Eye (tissue), 1 donor: ENCODE results near the gene LIPG.

Source experiments
- DNase-seq: peaks from one replicate; pipeline ENCODE4 v3.0.0-alpha.2; 2015

Gene LIPG

DNA sequence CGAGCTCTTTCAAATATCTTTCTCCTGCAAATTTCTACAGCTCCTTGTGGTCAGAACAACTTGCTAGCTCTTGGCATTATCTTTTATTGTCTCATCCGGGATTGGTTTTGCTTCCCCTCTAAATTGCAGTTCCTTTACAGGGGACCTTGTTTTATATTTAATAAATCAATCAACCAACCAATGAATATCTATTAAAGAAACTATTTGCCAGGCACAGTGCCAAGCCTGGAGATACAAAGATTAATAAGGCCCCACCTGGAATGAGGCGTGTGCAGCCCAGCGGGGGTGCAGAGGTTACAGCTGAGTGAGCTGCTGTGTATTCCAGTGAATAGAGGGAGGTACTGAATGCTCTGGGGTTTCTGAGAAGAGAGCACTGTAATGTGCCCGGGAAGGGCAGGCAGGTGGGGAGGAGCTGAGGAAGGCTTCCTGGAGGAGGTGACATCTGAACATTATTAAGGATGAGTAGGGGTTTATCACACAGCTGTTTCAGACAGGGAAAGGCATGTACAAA is 51.8 kb downstream of the LIPG start:
- DNase-seq = no peak

DNA sequence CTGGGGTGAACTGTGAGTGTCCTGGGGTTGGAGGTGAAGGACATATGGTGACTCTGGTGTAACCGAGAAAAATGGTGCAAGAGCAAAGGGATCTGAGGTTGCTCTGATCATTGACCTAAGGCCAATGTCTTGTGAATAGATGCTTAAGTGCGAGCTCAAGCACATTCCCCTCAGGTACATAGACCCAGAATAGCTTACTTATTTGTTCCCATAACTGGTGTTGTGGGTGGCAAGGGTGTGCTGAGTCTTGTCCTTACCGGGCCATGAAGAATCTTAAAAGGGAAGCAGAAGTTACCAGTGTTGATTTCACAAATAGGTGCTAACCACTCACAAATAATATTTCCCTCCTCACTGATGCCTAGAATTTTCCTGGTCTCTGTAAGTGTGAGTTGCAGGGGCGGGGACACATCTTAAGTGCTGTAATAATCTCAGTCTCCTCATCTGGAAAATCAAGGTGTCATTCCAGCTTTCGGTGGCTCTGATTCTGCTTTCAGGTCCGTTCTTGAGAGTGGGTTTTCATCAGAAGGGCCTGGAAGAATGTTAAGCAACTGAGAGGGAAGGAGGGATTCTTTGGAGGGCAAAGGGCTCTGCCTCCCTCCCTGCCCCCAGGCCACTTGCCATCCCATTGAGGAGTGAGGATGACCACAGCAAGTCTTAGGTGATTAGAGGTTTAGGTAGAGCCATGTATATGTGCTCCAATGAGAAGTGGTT is 54.9 kb downstream of the LIPG start:
- DNase-seq = no peak

DNA sequence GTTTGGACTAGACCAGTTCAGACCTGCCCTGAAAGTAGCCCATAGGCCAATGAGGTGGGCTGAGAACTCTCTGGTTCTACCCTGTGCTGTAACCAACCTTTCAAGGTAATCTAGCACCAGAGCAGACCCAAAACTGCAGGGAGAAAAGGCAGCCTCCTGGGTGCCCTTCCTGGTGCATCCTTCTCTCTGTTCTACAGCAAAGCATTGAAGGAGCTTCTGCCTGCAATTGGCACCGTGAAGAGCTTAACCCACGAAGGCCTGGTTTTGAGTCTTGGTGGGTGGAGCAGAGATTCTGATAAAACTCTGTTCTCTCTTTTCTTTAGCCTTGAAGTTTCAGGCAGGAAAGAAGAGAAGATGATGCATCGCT is 55.5 kb downstream of the LIPG start:
- no peak for DNase-seq

DNA sequence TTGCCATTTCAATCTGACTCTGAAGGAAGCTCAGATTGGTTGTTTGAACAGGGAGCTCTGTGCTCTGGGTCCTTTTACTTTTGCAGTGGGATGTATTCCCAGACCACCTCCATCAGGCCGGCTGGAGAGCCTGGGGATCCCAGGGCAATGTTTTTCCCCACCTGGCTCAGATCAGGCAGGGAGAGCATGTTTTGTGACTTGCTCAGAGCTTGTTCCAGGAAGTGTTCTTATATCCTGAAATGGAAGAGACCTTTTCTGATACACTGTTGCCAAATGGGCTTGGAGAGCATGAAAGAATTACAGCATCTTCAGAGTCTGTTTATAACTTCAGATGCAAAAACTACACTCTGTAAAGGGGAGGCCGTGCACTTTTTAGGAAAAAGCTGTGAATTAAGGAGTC is 56.0 kb downstream of the LIPG start:
- no peak for DNase-seq

DNA sequence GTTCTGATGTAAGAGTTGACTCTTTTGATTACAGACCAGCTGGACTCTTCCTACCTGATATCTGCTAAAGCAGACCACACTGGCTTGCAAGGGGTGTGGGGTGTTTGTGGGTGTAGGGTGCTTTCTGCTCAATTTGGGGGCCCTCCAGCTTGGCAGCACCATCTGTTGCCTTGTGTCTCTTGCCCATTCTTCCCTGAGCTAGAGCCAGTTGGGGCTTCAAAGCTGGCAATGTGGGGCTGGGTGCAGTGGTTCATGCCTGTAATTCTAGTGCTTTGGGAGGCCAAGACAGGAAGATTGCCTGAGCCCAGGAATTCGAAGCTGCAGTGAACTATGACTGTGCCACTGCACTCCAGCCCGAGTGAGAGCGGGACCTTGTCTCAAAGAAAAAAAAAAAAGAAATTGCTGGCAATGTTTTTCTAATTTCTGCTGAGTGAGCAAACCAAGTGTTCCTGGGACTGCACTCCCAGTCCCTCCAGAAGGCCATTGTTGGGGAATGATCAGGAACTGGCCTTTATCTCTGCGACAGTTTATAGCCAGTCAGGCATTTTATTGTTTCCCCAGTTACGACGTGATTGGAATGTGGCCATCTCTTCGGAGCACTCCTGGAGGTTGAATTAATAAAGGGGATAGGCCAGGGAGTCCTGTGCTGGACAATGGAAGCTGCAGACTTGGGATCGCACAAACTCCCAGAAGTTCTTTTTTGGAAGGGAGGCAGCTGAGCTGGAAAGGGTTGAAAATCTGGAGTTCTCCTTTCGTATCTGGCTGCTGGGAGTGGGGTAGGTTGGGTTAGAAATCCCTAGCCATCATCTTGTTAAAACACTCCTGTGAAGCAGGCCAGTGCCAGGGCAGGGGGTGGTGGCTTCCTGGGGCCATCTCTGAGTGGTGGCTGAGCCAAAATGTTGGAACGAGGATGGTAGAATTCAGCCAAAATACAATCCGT is 57.2 kb downstream of the LIPG start:
- peak; percentile 52 for DNase-seq

DNA sequence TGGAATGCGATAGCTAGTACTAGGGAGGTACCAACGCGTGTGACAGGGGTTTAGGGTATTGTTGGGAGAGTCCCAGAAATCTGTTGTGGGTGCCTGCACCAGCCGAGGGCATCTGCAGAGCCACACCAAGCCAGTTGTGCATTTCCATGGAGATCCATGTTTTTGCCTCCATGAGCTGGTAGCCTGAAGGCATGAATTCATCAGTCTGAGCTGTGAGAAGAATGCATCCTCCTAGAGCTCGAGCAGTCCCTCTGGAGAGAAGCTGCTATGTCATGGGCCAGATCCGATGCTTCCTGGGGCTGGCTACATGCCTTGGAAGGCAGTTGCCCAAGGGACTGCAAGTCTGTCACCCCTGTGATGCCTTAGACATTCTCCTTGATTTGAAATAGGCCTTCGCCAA is 57.9 kb downstream of the LIPG start:
- DNase-seq = peak; percentile 28

DNA sequence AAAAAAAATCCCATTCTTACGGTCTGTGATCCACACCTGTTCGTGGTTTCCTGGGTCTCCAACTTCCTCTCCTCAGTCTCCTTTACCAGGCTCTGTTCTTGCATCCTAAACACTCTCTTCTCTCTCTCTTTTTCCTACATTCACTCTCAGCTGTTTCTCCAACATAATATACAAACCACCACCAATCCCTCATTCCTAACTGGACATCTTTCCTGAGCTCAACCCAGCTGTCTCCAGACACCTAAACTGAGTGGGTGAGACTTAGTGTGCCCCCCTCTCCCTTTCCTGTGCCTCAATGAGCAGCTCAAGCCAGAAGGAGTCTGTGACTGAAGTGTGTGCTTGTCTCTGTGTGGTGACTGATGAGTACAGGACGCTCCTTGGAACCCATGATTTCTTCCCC is 59.4 kb downstream of the LIPG start:
- no peak for DNase-seq

DNA sequence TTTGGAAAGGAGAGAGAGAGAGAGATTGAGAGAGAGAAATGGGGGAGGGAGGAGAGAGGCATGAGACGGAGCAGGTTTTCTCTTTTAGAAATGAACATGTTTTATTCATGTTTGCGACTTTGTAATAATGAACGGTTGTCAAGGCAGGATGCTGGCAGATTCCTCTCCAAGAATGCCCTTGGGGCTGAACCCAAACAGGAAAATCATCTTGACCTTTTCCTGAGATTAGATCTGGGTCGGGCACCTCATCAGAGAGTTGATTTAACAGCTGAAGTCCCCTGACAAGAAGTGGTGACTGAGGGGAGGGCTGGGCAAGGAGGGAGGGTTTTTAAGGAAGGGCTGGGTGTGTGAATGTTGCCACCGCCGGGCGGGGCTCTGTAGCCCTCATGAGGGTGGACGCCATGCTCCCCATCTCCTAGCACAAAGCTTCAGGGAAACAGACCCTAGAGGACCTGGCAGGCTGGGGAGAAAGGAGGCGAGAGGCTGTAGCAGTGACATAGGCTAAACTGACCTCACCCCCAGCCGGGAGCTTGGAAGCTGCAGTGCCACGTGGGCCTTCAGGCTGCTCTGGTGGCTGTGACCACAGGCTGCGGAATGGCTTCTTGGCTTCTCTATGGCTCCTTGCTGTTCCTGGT is 60.0 kb downstream of the LIPG start:
- peak; percentile 52 for DNase-seq

DNA sequence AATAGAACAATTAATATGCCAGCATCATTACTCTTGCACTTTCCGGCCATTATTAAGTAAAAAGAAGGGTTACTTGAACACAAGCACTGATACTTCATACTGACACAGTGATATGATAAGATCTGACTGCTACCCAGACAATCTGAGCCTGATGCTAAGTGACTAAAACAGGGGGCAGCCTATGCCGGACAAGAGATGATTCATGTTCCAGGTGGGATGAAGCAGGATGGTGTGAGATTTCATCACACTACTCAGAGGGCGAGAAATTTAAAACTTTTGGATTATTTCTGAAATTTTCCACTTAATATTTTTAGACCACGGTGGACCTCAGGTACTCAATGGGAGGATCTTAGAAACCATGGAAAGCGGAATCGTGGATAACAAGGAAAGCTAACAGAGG is 61.7 kb downstream of the LIPG start:
- no peak for DNase-seq

DNA sequence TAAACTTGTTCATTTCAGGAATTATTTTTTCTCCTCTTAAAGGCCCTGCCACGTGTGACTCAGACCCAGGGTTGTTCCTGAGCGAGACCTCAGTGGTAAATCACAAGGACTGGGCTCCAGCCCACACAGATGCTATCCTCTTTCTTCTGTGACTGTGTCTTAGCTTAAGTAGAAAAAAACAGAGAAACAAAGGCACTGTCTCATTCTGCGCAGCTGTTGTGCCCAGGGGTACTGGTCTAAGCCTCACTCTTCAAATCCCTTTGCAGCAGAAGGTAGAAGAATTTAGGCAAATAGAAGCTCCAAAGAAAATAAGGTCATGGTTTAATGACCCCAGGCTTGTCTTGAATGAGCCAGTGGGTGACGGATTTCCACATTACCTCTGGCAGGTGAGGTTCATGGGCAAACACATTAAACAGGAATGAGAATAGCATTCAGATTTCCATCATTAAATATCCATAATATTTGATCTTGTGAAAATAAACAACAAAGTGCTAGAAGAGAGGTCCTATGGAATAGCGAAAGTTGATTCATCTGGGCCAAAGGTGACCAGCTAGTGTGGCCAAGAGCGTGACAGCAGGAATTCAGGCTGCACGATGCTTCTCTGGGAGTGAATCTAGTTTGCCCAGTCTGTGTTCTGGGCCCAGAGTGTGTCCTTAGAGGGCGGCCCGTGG is 63.3 kb downstream of the LIPG start:
- no peak for DNase-seq

DNA sequence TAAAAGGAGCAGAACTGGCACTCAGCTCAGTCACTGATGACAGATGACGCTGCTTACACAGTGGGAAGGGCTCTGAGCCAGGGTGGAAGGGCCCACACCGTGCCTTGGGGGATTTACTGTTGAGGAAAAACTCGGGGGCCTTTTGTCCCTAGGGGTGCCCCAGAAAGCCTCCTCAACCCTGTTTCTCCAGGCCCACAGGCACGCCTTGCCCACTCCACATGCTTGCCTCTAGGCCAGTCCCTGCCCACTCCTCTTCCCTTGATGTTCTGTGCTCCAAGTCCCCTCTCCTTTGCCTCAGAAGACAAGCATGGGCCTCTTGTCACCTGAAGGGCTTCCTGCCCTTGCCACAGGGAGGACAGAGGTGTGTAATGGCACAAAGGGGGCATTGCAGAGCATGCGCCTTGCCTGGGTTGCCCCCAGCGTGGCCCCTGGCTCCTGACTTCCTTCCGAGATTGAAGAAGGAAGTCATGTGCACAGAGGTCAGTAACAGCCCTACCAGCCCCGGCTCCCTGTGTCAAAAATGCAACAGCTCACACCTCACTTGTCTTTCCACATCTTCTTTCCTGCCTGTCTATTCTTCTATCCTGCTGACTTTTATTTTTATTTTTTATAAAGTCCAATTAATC is 65.1 kb downstream of the LIPG start:
- DNase-seq = no peak

DNA sequence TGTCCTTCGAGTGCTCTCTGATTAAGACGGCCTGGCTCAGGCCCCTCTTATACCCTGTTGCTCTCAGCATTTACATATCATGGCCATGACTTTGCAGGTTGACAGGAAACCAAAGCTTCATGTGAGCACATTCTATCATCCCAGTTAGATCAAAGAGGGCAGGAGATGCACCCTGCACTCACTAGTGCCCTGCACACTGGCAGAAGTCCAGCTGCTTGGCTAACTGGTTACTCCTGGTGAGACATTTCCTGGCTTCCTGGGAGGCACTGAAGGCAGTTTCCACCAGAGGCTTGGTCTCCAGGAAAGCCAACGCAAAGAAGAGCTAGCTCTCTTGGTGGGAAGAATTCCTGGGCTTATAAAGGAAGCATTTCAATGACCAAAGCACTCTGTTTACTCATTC is 66.3 kb downstream of the LIPG start:
- no peak for DNase-seq

DNA sequence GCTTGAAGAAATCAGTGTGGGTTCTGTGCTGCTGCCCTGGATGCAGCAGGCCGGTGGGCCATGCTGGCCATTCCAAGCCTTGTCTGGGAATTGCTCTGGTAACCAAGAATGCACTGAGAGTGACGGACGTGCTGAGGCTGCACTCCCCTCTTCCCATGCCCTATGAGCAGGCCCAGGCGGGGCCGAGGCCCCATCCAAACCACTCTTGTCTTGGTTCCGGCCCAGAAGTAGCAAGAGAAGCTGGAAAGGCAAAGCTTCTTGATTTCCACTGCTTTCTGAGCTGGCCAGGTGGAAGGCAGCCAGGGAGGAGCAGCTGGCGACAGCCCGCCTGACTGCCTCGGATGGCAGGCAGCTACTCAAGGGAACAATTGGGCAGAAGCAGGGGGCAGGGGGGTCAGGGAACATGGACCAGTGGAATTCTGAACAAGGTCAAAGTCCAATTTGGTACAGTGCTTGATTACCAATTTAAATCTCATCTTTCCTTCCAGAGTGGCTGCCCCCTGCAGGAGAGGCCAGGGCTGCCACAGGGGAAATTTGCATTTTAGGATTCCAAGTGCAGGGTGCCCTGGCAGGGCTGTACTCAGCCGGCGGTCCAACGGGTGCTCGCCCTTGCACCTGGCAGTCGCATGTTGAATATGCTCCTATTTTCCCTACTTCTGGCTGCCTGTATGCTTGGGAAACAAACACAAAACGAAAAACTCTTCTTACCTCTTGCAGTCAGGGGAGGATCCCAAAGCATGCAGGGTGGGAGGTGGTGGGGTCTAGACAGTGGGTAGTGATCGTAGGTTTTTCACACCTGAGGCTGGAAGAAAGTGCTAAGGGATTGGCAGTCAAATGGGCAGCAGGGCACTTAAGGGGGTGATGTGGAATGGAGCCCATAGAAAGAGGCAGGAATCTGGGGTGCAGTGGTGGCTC is 67.3 kb downstream of the LIPG start:
- DNase-seq = peak; percentile 56

DNA sequence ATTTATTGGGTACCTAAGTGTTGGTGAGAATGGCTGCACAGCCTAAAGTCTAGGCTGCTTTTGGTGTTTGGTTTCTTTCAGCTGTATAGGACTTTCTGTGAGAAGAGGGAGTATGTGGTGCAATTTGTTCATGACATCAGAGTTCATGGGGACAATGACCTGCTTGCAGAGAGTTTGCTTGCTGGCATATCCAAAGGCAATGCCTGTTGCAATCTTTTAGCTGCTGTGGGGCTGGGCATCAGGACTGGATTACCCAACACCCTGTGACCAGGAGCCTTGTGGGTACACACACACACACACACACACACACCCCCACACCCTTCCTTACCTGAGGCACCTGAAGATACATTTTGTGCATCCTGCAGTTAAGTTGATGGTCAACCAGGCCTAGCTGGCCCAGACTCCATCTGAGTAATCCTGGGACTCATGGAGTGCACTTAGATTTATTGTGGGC is 68.4 kb downstream of the LIPG start:
- DNase-seq = no peak

DNA sequence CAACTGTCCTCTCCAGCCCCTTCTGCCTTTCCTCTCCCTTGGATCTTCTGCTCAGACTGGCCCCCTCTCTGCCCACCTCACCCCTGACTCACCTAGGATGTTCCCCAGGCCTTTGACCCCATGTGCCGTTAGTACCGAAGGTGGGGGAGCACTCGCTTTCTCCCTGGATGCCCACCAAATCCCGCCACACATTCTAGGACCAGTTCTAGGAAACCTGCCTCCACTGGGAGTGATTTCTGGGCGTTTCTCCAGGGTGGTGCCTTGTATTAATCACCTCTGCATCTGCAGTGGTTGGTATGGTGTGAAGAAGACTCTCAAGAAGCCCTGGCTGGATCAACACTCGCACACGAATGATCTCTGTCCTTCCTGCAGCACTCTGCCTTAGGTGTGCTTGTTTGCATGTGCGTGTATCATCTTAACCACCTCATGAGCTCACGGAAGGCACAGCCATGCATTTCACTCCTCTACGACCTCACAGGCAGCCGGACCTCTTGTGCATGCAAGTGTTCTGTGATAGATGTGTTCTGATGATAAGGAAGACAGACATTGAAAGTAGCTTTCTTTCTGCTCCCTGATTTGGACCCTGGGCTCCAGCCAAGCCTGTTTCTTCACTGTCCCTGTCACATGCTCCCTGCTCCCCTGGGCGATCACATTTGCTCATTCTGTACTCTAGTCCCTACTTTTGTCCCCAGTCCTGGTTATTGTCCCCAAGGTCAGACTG is 69.4 kb downstream of the LIPG start:
- no peak for DNase-seq

DNA sequence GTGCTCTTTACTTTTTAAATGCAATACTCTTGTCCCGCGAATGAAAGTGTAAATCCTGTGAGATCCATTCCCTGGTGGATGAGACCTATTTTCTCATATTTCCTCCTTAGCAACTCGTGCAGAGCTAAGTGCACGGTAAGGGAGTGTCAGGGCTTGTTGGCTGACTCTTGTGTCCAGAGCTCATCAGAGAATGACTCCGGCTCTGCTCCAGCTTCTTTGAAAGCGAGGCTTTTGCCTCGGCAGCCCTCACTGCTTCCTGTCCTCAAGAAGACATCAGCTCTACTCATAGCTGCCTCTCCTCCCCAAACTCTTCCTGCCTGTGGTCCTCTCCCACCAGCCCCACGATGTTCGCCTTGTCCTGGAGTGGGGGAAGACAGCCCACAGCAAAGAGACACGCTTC is 70.7 kb downstream of the LIPG start:
- no peak for DNase-seq

DNA sequence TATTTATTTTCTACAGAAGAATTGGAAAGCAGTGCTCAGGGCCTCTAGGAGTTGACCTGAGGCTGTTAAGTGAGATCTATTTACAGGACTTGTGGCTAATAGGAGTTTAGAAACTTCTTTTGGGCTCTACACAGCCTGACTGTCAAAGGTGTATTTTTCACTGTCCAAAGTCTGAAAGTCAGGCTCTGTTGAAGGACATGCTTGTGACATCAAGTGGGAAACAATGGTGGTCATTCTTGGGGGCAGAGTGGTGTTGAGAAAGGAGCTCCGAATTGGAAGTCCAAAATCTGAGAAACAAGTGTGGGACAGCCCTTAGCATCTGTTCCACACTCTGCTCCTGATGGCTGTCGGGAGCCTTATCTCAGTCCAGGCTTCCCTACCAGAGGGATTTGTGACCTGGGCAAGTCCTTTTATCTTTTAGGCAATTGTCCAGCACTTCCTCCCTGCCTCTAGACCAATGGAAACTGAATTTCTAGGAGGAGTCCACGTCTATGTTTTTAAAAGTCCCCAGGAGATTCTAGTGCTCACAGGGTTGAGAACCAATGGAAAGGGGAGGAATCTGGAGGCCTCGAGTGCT is 76.4 kb downstream of the LIPG start:
- DNase-seq = no peak

DNA sequence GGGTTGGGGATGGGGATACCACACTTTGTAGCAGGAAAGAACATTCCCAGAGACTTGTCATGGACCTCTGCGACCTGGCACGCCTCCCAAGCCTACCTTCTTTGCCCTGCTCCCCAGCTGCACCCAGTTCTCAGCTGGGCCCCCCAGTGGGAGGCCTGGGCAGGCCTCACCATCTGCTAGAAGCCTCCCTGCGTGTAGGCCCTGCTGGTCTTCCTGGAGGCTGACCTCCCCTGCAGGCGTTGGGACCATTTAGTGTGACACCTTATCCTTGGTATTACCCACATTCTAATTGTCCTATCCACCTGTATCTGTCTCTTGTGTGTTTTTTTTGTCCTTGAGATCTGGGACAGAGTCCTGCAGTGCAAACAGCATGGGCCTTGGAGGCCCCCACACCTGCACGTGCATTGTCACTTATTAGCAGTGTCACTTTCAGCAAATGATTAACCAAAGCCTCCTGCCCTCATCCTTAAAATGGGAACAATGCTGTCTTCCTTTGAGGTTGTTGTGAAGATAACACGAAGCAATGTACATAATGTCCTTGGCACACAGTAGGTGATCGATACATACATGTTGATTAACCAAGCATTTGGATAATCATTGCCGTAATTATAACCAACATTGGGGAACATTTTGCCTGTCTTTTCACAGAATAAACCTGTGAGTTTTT is 77.2 kb downstream of the LIPG start:
- no peak for DNase-seq

DNA sequence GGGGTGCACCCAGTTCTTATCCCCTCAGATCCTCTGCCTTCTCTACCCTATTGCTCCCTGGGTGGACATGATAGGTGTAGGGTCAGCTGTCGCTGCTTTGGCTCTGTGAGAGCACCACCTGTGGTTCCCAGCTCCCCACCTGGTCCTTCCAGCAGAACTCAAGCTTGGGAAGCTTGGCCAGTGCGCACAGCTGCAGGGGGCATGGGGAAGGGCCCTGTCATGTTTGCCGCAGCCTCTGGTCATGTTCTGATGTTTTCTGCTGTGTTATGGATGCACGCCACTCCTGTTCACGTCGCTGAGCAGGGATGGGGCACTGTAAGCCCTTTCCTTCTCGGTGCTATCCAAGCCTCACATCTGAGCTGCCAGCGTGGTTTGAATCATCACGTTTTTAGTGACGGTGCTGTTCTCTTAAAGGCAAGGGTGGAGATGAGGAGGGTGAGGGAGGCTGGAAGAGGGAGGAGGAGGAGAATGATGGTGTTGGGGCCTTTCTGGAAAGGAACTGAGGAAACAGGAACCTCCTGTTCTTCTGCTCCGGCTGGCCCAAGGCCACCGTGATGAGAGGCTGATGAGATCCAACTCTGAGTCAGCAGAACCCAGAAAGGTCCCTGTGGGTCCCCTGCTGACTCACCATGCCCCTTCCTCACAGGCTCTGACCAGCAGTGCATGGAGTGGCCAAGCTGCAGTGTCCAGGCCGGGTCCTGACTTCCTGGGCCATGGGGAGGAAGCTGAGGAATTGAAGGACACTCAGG is 78.0 kb downstream of the LIPG start:
- DNase-seq = no peak
